T-helper 1 cell treated with Interleukin-12 subunit alpha and Interleukin-12 subunit beta and Interleukin-4 antibody, amounts not matched to agents 30 μg/mL and 1 μg/mL, for 36 hours (primary cell): ENCODE data around the gene GDF11.

Experiments
- H3K27ac Mint-ChIP-seq: one replicate; pipeline ENCODE4 v1.8.0; 2021; ENCODE audit warnings: mild to moderate bottlenecking, mixed read lengths
- H3K27me3 Mint-ChIP-seq: one replicate; pipeline ENCODE4 v1.8.0; 2021; ENCODE audit warnings: low read depth, mixed read lengths
- H3K36me3 Mint-ChIP-seq: one replicate; pipeline ENCODE4 v1.8.0; 2021; ENCODE audit warnings: low read depth, mixed read lengths
- H3K4me1 Mint-ChIP-seq: one replicate; pipeline ENCODE4 v1.8.0; 2021; ENCODE audit warnings: low read depth, mixed read lengths
- H3K4me3 Mint-ChIP-seq: one replicate; pipeline ENCODE4 v1.8.0; 2021; ENCODE audit warnings: mild to moderate bottlenecking, moderate library complexity, mixed read lengths
- H3K9me3 Mint-ChIP-seq: one replicate; pipeline ENCODE4 v1.8.0; 2021; ENCODE audit warnings: mixed read lengths

Gene GDF11

GRCh38 chr12:55715833-55716581, 26.9 kb upstream of the GDF11 start, which contains the start of gene BLOC1S1:
Gene BLOC1S1 (plus strand): TSS chr12:55716046. CDS start chr12:55716052, 6 bp downstream.
- Mint-ChIP-seq H3K4me3 (peak within 1 kb of the TSS; percentile 88), H3K36me3 (peaks cover 1% of the 10 kb centered on the region), H3K4me1 (peaks cover 26% of the 10 kb centered on the region), H3K27me3 (peaks cover 12% of the 10 kb centered on the region), H3K27ac (peak within 1 kb of the TSS; percentile 95), H3K9me3 (no peaks in the 10 kb centered on the region)

GRCh38 chr12:55716582-55716957, 26.4 kb upstream of the GDF11 start:
- H3K9me3 Mint-ChIP-seq: no peaks in the 10 kb centered on the region
- peak overlapping the region; percentile 88 for H3K4me3 Mint-ChIP-seq
- H3K4me1 Mint-ChIP-seq: peaks cover 26% of the 10 kb centered on the region
- H3K27me3 Mint-ChIP-seq: peaks cover 12% of the 10 kb centered on the region
- H3K36me3 Mint-ChIP-seq: peaks cover 1% of the 10 kb centered on the region
- peak overlapping the region; percentile 95 for H3K27ac Mint-ChIP-seq

- peaks cover 4% of the 10 kb centered on the region for H3K27me3 Mint-ChIP-seq
- peak overlapping the region; percentile 95 for H3K27ac Mint-ChIP-seq
- H3K9me3 Mint-ChIP-seq: no peaks in the 10 kb centered on the region
Measured at GRCh38 chr12:55717011-55718007, 25.6 kb upstream of the GDF11 start.

DNA sequence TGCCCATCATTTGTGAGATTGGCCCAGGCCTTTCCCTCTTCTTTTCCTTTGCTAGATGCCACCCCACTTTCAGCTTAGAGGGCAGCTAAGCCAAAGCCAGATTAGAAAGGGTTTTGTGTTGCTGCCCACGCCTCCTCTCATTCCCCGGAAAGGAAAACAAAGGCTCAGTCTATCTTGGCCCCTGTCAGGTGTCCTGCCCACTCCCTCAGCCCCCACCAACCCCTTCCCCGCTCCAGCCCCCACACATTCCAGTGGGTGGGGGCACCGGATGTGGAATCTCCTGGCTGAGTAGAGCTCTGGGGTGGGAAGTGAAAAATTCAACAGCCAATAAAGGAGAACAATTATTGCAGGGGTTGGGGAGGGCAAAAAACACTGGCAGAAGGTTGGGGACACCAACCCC, 24.9 kb upstream of the GDF11 start:
- H3K27ac Mint-ChIP-seq: no peak overlapping the region
- no peaks in the 10 kb centered on the region for H3K9me3 Mint-ChIP-seq
- H3K4me3 Mint-ChIP-seq: peak overlapping the region; percentile 34
- peaks cover 3% of the 10 kb centered on the region for H3K36me3 Mint-ChIP-seq
- H3K4me1 Mint-ChIP-seq: peaks cover 26% of the 10 kb centered on the region
- no peaks in the 10 kb centered on the region for H3K27me3 Mint-ChIP-seq

More at GRCh38 chr12:55717011-55718007, 25.6 kb upstream of the GDF11 start:
- Mint-ChIP-seq H3K4me3 (peak overlapping the region; percentile 88), H3K4me1 (peaks cover 26% of the 10 kb centered on the region), H3K36me3 (peaks cover 3% of the 10 kb centered on the region)

GRCh38 chr12:55718624-55719275, 24.2 kb upstream of the GDF11 start:
- no peak overlapping the region for H3K27ac Mint-ChIP-seq
- H3K9me3 Mint-ChIP-seq: no peaks in the 10 kb centered on the region
- H3K4me3 Mint-ChIP-seq: no peak overlapping the region
- H3K36me3 Mint-ChIP-seq: peaks cover 6% of the 10 kb centered on the region
- H3K4me1 Mint-ChIP-seq: peaks cover 26% of the 10 kb centered on the region
- no peaks in the 10 kb centered on the region for H3K27me3 Mint-ChIP-seq

- Mint-ChIP-seq H3K27me3 (no peaks in the 10 kb centered on the region), H3K27ac (no peak overlapping the region), H3K4me3 (no peak overlapping the region), H3K9me3 (no peaks in the 10 kb centered on the region), H3K36me3 (peaks cover 6% of the 10 kb centered on the region), H3K4me1 (peaks cover 26% of the 10 kb centered on the region)
Measured at GRCh38 chr12:55719371-55719770, 23.6 kb upstream of the GDF11 start.

- peaks cover 32% of the 10 kb centered on the region for H3K4me1 Mint-ChIP-seq
- no peak within 1 kb of the TSS for H3K4me3 Mint-ChIP-seq
- H3K27ac Mint-ChIP-seq: no peak within 1 kb of the TSS
- no peaks in the 10 kb centered on the region for H3K9me3 Mint-ChIP-seq
- peaks cover 10% of the 10 kb centered on the region for H3K36me3 Mint-ChIP-seq
- H3K27me3 Mint-ChIP-seq: no peaks in the 10 kb centered on the region
Measured at GRCh38 chr12:55720071-55720564, 22.8 kb upstream of the GDF11 start, which contains the start of gene RDH5. Gene RDH5 (plus strand): TSS chr12:55720393. CDS start chr12:55721185, 792 bp downstream.

- H3K36me3 Mint-ChIP-seq: peaks cover 11% of the 10 kb centered on the region
- peaks cover 25% of the 10 kb centered on the region for H3K4me1 Mint-ChIP-seq
- no peaks in the 10 kb centered on the region for H3K9me3 Mint-ChIP-seq
- no peak overlapping the region for H3K4me3 Mint-ChIP-seq
- no peaks in the 10 kb centered on the region for H3K27me3 Mint-ChIP-seq
- no peak overlapping the region for H3K27ac Mint-ChIP-seq
Measured at GRCh38 chr12:55720894-55721444, 22.0 kb upstream of the GDF11 start.

- no peak overlapping the region for H3K4me3 Mint-ChIP-seq
- no peaks in the 10 kb centered on the region for H3K9me3 Mint-ChIP-seq
- peaks cover 26% of the 10 kb centered on the region for H3K4me1 Mint-ChIP-seq
- no peaks in the 10 kb centered on the region for H3K27me3 Mint-ChIP-seq
- H3K36me3 Mint-ChIP-seq: peaks cover 12% of the 10 kb centered on the region
- no peak overlapping the region for H3K27ac Mint-ChIP-seq
Measured at GRCh38 chr12:55721601-55722213, 21.2 kb upstream of the GDF11 start.

DNA sequence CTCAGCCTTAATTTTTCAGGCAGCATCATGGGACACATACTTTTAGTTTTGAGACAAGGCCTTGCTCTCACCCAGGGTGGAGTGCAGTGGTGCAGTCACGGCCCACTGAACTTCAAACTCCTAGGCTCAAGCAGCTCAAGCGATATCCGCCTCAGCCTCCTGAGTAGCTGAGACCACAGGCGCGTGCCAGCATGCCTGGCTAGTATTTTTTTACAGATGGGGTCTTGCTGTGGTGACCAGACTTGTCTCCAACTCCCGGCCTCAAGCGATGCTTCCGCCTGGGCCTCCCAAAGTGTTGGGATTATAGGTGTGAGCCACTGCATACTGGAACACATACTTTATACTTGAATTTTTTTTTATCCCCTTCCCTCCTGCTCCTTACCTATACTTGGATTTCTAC, 20.0 kb upstream of the GDF11 start:
- peaks cover 24% of the 10 kb centered on the region for H3K4me1 Mint-ChIP-seq
- H3K9me3 Mint-ChIP-seq: no peaks in the 10 kb centered on the region
- H3K27ac Mint-ChIP-seq: no peak overlapping the region
- H3K27me3 Mint-ChIP-seq: no peaks in the 10 kb centered on the region
- no peak overlapping the region for H3K4me3 Mint-ChIP-seq
- H3K36me3 Mint-ChIP-seq: peaks cover 12% of the 10 kb centered on the region

DNA sequence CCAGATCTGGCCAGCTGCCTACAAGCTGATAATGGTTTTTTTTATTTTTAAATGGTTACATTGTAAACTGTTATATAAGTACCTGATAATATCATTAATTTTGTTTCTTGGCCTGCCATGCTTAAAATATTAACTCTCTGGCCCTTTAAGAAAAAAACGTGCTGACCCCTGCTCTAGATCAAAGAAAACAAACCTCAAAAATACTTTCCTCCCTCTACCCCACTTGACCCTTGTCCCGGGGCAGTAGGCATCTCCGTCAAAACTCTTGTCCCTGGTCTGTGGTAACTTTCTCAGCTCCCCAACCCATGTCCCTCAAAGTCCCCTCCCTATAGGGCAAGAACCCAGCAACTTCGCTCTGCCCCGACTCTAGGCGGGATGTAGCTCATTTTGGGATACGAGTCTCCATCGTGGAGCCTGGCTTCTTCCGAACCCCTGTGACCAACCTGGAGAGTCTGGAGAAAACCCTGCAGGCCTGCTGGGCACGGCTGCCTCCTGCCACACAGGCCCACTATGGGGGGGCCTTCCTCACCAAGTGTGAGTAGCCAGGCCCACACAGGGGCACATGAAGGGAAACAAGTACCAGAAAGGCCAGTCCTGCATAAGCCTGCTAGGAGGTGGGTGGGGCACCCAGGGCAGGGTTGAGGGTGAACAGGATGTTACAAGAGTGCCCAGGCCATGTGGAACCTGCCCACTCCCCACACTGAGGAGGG, 19.3 kb upstream of the GDF11 start:
- Mint-ChIP-seq H3K4me1 (peaks cover 18% of the 10 kb centered on the region), H3K27me3 (no peaks in the 10 kb centered on the region), H3K27ac (no peak overlapping the region), H3K9me3 (no peaks in the 10 kb centered on the region), H3K36me3 (peaks cover 12% of the 10 kb centered on the region), H3K4me3 (no peak overlapping the region)

GRCh38 chr12:55724226-55724939, 18.5 kb upstream of the GDF11 start:
- no peaks in the 10 kb centered on the region for H3K27me3 Mint-ChIP-seq
- H3K27ac Mint-ChIP-seq: peak overlapping the region; percentile 41
- peaks cover 15% of the 10 kb centered on the region for H3K4me1 Mint-ChIP-seq
- H3K36me3 Mint-ChIP-seq: peaks cover 12% of the 10 kb centered on the region
- H3K9me3 Mint-ChIP-seq: no peaks in the 10 kb centered on the region
- H3K4me3 Mint-ChIP-seq: peak overlapping the region; percentile 44

DNA sequence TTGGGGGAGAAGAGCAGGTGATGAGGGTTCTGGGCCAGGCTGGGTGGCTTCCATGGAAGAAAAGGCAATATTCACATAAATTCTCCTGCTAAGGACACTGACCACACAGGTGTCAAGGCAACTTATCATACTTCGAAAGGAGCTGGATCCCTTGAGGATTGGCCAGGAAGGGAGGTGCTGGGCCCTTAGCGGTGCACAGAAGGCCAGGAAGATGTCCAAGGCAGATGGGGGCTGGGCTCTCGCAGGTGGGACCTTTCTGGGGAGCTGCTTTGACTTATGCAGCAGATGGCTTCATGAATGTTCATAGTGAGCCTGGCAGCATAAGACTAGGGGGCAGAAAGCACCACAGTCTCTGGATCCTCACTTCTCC, 18.0 kb upstream of the GDF11 start:
- Mint-ChIP-seq H3K4me3 (peak overlapping the region; percentile 44), H3K27ac (peak overlapping the region; percentile 5), H3K9me3 (no peaks in the 10 kb centered on the region)

More for the DNA sequence above, 18.0 kb upstream of the GDF11 start:
- H3K27me3 Mint-ChIP-seq: no peaks in the 10 kb centered on the region
- peaks cover 12% of the 10 kb centered on the region for H3K36me3 Mint-ChIP-seq
- H3K4me1 Mint-ChIP-seq: peaks cover 20% of the 10 kb centered on the region
